HG02938 (cell line): ENCODE results near the gene MAD1L1.

Source experiments
- ATAC-seq: cut with Tn5 transposase; IDR thresholded peaks from one replicate; pipeline ENCODE4 v1.9.1; 2021; ENCODE audit warnings: mild to moderate bottlenecking, moderate library complexity; ENCODE audit not compliant: unreplicated experiment

MAD1L1 gene

DNA sequence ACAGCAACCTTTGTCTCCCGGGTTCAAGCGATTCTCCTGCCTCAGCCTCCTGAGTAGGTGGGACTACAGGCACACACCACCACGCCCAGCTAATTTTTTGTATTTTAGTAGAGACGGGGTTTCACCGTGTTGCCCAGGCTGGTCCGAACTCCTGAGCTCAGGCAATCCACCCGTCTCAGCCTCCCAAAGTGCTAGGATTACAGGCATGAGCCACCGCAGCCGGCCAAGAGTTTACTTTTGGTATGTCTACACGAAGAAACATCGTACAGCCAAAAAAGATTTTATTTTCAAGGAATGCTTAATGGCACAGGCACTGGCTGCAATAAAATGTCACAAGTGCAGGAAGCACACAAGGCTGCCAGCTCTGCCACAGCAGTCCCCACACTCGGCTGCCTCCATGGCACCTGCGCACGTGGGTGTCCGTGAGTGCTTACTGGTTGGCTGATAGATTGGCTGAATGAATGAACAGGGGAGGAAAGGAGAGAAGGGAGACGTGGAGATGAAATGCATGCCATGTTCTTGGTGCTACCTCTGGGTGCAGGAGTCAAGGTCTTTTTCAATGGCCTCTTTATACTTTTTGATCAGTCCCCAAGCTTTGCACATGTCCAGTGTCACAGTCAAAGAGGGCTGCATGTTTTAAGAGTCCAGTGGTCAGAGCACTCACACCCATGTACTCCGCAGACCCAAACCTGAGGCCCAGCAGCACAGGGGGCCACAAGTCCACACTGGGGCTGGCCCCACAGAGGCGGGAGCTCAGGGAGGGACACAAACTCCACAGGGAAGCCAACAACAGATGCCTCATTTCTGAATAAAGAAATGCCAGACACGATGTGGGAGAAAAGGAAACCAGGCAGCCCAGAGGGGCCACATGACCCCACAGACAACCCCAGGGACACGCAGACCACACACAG lies 198.2 kb downstream of the MAD1L1 start:
- no peak for ATAC-seq

DNA sequence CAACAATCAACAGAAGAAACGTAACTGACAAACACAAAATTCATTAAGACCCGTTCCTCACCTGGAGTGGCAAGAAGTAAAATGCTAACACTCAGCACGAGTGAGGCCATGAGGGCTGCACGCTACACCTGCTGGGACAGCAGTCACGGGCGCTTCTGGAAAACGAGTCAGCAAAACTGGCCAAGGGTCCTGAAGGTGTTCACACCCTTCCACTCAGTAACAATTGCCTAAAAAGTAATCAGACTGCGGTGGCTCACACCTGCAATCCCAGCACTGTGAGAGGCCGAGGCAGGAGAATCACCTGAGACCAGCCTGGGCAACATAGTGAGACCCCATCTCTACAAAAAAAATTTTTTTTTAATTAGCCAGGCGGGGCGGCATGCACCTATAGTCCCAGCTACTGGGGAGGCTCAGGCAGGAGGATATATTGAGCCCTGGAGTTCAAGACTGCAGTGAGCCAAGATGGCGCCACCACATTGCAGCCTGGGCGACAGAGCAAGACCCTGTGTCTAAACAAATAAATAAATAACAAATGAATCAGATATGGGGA lies 199.1 kb downstream of the MAD1L1 start:
- ATAC-seq = no peak

DNA sequence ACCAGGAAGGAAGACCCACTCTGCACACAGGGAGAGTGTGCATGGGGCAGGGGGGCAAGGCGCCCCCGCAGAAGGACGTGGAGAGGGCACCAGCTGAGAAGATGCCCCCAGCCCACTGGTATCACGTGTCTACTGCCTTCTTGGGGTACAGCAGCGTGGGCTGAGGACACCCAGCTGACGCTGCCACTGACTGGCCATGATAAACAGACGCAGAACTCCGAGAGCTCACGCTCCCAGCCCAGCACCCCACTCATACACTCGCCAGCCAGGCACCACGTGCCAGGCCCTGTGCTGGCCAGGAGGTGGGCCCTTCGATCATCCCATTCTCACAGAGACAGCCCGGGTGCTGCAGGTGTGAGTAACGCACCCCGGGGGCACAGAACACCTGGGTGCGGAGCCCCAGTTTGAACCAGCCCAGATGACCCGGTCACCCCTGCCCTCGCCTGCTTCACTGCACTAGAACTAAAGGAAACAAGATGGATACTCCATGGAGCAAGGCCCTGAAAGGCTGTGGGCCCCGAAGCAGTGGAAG lies 199.8 kb downstream of the MAD1L1 start:
- ATAC-seq = no peak

DNA sequence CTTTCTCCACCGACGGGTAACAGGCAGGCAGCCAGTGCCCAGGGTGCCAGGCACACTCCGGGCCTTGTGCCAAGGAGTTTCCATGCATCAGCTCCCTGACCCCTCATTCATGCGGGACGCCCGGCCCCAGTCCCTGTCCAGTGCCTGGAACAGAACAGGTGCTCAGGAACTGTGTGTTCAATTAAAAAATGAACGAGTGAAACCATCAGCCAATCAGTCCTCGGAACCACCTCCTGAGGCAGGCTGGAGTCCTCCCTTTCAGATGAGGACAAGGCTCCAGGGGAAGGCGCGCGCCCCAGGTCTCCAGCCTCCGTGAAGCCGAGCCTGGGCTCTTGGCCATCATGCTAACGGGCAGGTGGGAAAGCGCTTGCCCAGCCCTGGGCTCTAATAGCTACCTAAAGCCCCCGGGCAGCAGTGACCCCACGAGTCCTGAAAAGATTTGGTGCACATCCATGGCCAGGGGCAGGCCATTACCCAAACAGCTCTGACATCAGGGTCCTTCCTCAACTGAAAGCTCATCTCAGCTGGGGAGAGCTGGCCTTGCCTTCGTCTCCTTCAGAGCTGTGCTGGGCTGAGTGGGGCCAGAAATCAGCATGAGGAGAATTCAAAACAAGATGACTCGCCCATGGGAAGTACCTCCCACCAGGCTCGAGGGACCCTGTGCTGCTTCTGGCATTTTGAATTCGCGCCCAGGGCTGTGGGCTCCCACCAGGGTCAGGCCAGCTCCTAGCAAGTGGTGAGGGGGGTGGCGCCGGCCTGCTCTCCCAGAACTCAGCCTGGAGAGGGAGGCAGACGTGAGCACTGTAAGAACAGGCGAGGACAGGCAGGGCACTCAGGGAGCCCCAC lies 200.5 kb downstream of the MAD1L1 start:
- ATAC-seq = no peak

DNA sequence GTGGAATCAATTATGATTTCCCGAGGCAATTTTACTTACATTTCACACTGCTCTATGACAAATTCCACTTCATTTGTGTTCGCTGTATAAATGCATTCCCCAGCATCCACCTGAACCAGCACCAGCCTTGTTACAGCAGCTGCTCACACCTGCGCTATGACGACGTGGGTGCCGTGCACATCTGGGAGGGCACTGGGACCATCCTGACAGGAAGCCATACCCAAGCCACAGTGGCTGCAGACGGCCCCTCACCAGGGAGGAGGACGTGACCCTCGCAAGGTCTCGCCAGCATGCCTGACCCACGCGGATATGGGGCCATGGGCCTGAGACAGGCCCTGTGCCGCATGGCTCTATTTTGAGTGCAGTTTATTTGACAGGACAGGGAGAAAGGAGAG lies 201.3 kb downstream of the MAD1L1 start:
- ATAC-seq = no peak

DNA sequence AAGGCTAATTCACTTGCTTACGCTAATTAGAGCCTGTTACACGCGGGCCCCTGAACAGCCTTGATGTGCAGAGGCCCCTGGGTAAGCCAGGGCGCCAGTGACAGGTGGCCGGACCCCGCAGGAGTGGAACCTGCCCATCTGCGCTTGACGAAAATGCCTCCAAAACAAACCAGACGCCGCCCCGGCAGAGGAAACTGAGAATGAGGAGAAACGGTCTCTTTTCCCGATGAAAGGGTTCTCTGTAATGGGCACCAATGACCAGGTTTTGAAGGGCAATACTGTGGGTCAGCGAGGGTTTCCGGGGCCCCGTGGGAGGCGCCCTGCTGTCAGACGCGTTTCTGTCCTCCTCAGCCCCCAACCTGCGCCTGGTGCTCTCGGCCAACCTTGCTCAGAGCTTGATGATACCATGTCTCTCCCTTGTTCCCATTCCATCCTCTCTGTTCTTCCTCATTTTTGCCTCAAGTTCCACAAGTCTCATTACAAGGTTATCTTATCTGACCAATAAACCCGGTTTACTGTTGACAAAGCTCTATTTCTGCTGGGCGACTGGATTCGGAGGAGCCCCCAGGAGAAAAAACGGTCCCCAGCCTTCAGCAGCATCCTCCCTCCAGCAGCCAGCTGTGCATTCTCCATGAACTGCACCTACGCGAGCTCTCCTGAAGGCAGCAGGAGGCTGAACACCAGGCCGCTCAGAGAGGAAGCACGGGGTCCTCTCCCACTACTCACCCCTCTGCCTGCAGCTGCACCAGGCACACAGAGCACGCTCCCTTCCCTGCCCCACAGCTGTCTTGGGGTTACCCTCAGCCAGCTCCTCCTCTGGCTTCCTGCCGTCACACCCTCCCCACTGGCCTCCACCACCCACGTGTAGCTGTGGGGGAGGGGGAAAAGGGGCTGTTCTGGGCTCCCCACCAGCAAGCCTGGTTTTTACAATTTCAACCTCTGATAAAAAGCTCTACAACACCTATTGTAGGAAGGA lies 202.0 kb downstream of the MAD1L1 start:
- no peak for ATAC-seq

DNA sequence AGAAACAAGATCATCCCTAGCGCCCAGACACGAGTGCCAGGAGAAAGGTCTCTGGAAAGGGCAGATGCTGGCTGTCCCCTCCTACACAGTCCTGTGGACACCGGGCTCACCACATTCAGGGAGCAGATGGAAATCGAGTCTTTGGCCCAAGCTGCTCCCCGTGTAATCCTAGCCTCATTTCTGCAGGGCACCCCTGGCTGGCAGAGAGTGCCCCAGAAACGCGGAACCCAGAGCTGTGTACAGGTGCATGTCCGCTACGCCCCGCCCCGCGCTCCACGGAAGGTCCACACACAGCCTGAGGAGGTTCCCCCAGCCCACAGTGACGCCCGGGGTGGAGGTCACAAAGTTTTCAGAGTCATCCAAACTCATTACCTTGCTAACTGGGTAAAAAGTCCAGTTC lies 202.8 kb downstream of the MAD1L1 start:
- ATAC-seq = no peak

DNA sequence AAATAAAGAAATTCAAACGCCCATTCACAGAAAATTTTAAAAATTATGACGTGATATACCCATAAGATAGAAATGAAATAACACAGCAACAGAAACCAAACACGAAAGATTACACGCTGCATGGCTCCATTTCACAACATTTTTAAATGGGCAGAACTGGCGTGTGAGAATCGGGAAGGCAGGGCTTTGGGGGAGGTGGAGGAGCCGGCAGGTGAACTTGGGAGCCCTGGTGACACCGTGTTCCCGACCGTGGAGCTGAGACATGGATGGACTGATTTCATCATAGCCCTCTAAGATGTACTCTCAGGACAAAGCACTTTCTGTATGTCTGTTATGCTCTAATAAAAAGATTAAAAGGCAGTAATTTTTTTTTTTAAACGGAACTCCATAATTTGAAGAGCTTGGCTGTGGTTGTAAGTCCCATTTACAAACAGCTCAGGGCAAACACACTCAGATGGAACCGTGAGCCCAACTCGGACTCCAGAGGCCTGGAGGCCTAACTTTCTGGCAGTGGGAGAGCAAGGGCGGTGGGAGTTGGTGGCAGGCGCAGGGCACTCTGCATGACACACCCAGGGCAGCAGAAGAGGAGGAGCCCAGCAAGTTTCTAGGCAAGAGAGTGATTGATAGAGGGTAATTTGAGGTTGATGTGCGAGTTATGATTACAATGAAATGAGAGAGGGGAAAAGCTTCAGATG lies 203.4 kb downstream of the MAD1L1 start:
- ATAC-seq = no peak

DNA sequence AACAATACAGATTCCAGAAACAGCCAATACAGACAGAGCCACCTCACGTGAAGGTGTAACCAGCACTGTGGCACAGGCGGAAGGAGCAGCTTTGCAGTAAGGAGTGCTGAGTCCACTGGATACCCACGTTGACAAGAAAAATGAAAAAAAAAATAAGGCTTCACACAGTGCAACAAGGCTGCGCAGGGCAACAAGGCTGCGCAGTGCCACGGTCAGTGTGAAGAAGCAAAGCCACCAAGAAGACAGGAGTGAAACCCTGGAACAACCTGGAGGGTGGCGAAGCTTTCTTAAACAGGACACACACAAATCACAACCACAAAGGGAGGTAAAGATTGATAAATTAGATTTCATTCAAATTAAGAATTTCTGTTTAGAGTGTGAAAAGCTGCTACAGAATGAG lies 204.0 kb downstream of the MAD1L1 start:
- no peak for ATAC-seq

DNA sequence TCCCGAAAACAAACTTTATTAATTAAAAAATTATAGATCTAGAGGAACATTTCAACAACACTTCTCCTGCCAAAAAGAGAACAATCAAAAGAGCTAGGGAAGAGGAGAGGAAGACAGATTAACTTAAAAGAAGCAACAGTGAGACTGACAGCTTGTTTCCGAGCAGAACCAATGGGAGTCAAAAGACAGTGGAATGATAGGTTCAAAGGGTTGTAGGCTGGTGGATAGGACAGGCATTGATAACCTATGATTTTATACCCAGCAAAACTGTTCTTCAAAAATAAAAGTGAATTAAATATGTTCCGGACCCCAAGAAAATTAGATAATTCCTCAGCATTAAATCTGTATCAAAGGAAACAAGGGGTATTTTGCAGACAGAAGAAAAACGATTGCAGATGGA lies 207.6 kb downstream of the MAD1L1 start:
- no peak for ATAC-seq

DNA sequence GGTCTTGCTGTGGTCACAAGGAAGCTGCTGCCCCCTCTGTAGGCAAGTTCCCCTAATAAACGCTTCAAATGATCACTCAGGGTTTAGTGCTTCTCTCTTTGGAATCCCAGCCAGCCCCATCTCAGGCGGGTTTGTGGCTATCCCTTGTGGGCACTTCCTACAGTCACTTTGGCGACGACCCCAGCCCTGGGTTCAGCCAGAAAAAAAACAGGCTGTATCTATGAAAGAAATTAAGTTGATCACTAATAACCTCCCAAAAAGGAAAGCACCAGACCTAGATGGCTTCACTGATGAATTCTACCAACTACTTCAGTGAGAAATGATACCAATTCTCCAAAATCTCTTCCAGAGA lies 208.2 kb downstream of the MAD1L1 start:
- ATAC-seq = no peak

DNA sequence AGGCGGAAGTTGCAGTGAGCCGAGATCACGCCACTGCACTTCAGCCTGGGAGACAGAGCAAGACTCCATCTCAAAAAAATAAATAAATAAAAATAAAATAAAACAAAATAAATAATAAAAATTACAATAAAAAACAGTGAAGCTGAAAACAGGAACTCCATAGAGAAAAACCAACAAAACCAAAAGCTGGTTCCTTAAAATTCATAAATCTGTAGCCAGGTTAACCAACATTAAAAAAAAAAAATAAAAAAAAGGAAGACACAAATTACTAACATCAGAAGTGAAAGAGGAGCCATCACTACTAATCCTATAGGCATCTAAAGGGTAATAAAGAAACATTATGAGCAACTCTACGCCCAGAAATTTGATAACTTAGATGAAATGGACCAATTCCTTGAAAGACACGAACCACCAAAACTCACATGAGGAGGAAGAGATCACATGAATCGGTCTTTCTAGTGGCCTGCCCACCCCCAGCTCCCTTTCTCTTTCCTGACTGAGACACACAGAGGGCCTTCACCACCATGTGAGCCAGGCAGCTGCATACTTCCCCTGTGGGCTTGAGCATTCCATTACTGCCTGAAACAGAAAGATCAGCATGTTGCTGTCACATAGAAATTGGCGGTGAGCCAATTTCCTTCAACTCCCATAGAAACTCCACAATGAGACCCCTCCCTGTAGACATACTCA lies 208.7 kb downstream of the MAD1L1 start:
- ATAC-seq = no peak

DNA sequence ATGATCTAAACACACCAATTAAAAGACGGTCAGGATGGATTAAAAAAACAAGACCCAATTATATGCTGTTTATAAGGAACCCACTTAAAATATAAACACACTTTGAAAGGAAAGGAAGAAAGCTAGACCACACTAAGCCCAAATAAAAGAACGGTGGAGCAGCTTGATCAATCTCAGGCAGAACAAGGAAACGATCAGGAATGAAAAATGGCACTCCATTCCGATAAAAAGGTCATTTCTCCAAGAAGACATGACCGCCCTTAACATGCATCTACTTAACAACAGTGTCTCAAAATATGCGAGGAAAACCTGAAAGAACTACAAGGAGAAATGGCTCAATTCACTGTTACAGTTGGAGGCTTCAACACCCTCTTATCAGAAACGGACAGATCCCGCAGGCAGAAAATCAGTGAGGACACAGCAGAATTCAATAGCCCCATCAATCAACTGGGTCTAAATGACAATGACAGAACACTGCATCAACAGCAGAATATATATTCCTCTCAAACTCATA lies 210.0 kb downstream of the MAD1L1 start:
- ATAC-seq = no peak

DNA sequence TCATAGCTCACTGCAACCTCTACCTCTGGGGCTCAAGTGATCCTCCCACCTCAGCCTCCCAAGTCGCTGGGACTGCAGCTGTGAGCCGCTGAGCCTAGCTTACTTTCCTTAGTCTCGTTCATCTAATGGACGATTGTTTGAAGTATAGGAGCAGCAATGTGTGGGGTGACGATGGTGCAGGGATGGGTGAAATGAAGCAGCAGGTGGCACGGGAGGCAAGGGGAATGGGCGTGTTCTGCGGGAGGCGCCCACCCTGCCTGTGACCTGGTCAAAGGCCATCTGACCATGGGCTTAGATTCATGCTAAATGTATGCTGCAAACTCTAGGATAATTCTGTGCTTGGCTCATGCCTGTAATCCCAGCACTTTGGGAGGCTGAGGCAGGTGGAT lies 210.7 kb downstream of the MAD1L1 start:
- ATAC-seq = no peak

DNA sequence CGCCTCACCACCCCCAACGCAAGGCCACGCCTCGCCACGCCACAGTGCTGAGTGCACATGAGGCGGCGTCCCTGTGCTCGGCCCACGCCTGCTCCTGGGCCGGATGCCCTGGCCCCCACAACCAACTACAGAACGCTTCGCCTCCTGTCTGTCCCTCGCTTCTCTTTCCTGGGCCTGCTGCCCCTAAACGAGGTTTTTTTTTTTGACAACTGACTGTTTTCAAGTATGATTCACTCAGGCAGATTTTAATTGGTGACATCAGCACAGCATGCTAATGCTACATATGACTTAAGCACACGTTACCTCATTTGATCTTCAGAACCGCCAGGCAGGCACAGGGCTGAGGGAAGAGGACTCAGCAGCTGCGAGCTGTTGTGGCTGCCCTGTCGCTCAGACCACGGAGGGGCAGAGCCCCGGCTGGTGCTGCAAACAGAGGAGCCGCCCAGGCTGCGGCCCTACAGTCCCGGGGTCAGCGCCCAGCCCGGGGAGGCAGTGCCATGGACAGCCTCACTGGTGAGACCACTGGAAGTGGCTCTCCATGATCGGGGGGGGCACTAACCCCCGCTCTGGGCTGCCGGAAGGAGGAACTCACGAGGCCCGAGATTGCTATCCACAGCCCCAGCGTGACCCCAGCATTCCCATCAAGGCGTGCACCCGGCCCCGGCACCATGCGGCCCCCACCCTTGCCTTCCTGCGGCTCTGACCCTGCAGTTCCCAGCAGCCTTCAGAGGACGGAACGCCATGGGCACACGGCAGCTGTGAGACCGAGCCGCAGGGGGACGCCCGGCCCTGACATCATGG lies 212.8 kb downstream of the MAD1L1 start:
- peak; percentile 53 for ATAC-seq

DNA sequence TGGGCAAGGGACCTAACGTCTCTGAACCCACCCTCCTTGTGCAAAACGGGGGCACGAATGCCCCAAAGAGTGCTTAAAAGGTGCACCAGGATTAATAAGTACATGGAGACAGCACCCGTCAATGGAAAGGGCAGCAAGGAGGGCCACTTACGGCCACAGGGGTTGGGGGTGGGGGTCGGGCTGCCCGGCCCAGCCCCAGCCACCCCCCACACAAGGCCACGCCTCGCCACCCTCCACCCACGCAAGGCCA lies 213.4 kb downstream of the MAD1L1 start:
- ATAC-seq = no peak

DNA sequence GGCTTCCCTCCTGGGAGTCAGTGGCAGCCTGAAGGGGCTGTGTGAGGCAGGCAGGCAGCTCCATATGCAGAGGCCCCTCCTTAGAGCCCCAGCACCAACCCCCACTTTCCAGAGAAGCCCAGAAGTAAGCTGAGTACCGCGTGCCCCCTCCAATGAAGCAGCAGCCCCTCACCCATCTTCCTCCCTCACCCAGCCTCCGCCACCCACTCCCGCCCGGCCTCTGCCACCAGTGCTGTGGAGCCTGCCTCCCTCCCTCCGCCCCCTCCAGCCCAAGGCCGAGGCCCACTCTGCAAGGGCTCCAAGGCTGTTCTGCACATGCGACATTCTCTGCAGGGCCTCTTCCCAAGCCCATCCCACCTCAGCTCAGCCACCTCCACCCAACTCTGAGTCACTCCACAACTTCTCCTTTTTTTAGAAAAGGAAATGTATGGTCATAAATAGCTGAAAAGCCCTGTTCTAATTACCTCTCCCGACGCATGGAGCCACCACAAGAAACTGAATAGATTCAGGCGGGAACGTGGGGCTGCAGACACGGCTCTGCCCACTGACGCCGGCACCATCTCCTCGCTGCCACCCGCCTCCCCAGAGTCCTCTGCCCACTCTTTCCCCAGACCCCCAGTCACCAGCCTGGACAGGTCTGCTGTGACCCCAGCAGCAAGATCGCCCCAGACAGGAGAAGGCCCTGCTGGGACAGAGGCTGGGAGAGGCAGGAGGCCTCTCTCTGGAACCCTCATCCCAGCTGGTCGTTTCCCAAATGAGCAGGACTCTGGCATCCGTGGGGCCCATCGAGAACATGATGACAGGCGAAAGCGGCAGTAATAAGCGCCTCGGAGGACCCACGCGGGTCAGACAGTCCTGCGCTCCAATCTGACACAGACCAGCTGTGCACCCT lies 213.9 kb downstream of the MAD1L1 start:
- no peak for ATAC-seq
